GM04503 (cell line): Measurements from ENCODE around the gene SERPINA6.
"Not testable (repeated sequence)": the region's sequence is repeated elsewhere in the genome, so short reads cannot be mapped to it uniquely, and the experiment has no call there.

ENCODE experiments used
- DNase-seq: peaks from one replicate; pipeline ENCODE4 v3.0.0-alpha.2; 2012; ENCODE audit warnings: low read depth

SERPINA6 gene

GRCh38 chr14:94321421-94322271, 1.5 kb downstream of the SERPINA6 start:
- no peak for DNase-seq

- DNase-seq, result no peak
These were observed 2.9 kb downstream of the SERPINA6 start for GRCh38 chr14:94320243-94320642.

- DNase-seq, result no peak
These were observed 5.9 kb downstream of the SERPINA6 start for GRCh38 chr14:94317259-94317658.

GRCh38 chr14:94316692-94317091, 6.4 kb downstream of the SERPINA6 start:
- DNase-seq, result no peak

- DNase-seq, result no peak
These were observed 8.2 kb downstream of the SERPINA6 start for GRCh38 chr14:94314890-94315289.

GRCh38 chr14:94313991-94314655, 9.0 kb downstream of the SERPINA6 start:
- DNase-seq, result peak; percentile 8

- DNase-seq, result no peak
These were observed 10.5 kb downstream of the SERPINA6 start for GRCh38 chr14:94312481-94313246.

- no peak for DNase-seq
These were observed 12.9 kb downstream of the SERPINA6 start for GRCh38 chr14:94310248-94310647.

GRCh38 chr14:94309721-94310120, 13.4 kb downstream of the SERPINA6 start:
- DNase-seq, result no peak

GRCh38 chr14:94307410-94307992, 15.6 kb downstream of the SERPINA6 start:
- no peak for DNase-seq

- no peak for DNase-seq
These were observed 16.8 kb downstream of the SERPINA6 start for GRCh38 chr14:94306047-94306978.

GRCh38 chr14:94305620-94306019, 17.5 kb downstream of the SERPINA6 start:
- no peak for DNase-seq

- no peak for DNase-seq
These were observed 18.9 kb downstream of the SERPINA6 start for GRCh38 chr14:94304243-94304642.

GRCh38 chr14:94303111-94303510, 20.0 kb downstream of the SERPINA6 start:
- DNase-seq, result no peak

- no peak for DNase-seq
These were observed 25.0 kb downstream of the SERPINA6 start for GRCh38 chr14:94298130-94298529.

- DNase-seq, result not testable (repeated sequence)
These were observed 27.0 kb downstream of the SERPINA6 start for GRCh38 chr14:94296181-94296545.

GRCh38 chr14:94295360-94296180, 27.6 kb downstream of the SERPINA6 start:
- no peak for DNase-seq

GRCh38 chr14:94293578-94293924, 29.6 kb downstream of the SERPINA6 start:
- no peak for DNase-seq

GRCh38 chr14:94292872-94293577, 30.1 kb downstream of the SERPINA6 start, which contains the start of gene SERPINA10:
Gene SERPINA10 (minus strand): TSS chr14:94293268. CDS start chr14:94290593, 2,675 bp downstream.
- no peak for DNase-seq

GRCh38 chr14:94292526-94292871, 30.6 kb downstream of the SERPINA6 start:
- no peak for DNase-seq
